Ovary (tissue), 9 donors: ENCODE measurements around the gene LAYN. TPM values are rescaled to one million over a fixed set of nuclear protein-coding genes. Genes with fewer than 3 reads are reported as not detected.

Experiments
- DNase-seq, 5 donors: peaks; one replicate each; pipeline ENCODE4 v3.0.0-alpha.2; 2019 to 2020
- H3K27ac ChIP-seq, 2 donors: fragments of 200-600 bp; one replicate each; pipeline versions ENCODE4 v1.5.1 to v1.8.0; 2019 to 2022
- H3K27me3 ChIP-seq: fragments of 200-600 bp; one replicate; pipeline ENCODE4 v1.8.0; 2022
- H3K36me3 ChIP-seq: fragments of 200-600 bp; sonication (generic); one replicate; pipeline ENCODE4 v1.5.1; 2019
- H3K4me1 ChIP-seq: one replicate; pipeline ENCODE4 v1.8.1; 2013; ENCODE audit warnings: mild to moderate bottlenecking, moderate library complexity; ENCODE audit not compliant: insufficient read depth
- H3K4me3 ChIP-seq: fragments of 200-600 bp; sonication (generic); one replicate; pipeline ENCODE4 v1.5.1; 2017
- H3K9me3 ChIP-seq, 2 donors: fragments of 200-600 bp in 1 of 2; sonication (generic) in 1 of 2; one replicate each; pipeline versions ENCODE4 v1.5.1 to v1.8.1; 2013 to 2019; ENCODE audit warnings: mild to moderate bottlenecking in 1 of 2, moderate library complexity in 1 of 2
- EP300 ChIP-seq: sonication (generic); formaldehyde crosslinking; IDR thresholded peaks from one replicate; pipeline ENCODE4 v1.6.1; 2017; ENCODE audit warnings: antibody characterized with exemption
- POLR2A ChIP-seq: fragments of 450-650 bp; IDR thresholded peaks from one replicate; pipeline ENCODE4 v1.6.1; 2017; ENCODE audit warnings: antibody characterized with exemption, mild to moderate bottlenecking, moderate library complexity
- WGBS, 3 donors: extraction: QIAGEN DNeasy Blood & Tissue Kit in 1 of 3; methylation state at CpG; one replicate each; pipeline versions ENCODE4 v1.1.5 to v1.1.7; 2013 to 2017; 5-methylcytosine and 5-hydroxymethylcytosine counted together
- intact Hi-C, 4 donors: fragments of 100-400 bp; cut with DNase I; formaldehyde crosslinking; loops; one replicate each; pipeline versions ENCODE4 v1.11.0 to v1.15.1; 2022 to 2023
- polyA plus RNA-seq, 2 donors: library from polyadenylated mRNA; stranded (reverse); fragments of 200-250 nt in 1 of 2; fragments of 350-450 nt in 1 of 2; fragmentation: Illumina TruSeq in 1 of 2; extraction: RNeasy Lipid Tissue Mini Kit (QIAGEN cat#74804) in 1 of 2; gene quantifications; one replicate each; pipeline ENCODE4 v1.2.3, GENCODE V29; 2013 to 2014
- total RNA-seq, 7 donors: library from RNA; depleted of rRNA in 2 of 7; stranded (reverse); fragments of >200 nt in 2 of 7; fragmentation: NEBNext Ultra II Directional in 3 of 7; extraction: Animal tissue kit (Norgen Biotek cat#: 25700) in 3 of 7; gene quantifications; one replicate each; pipeline versions ENCODE4 v1.1.0 to v1.2.4, GENCODE V29; 2016 to 2023
- TF ChIP-seq, protein P1 (sequence below), 3 donors: fragments of 450-650 bp in 2 of 3; fragments of 200-600 bp in 1 of 3; IDR thresholded peaks; one replicate each; pipeline versions ENCODE4 v1.5.1 to v1.8.0; 2016 to 2022; ENCODE audit warnings: antibody characterized with exemption in 3 of 3, mild to moderate bottlenecking in 1 of 3
- donor health status: DM: no; HTN: no; CAD: no; lungs with moderate emphysema.
- donor health status: DM: no; HTN: no; CAD: no.
- donor health status: Bipolar disorder and iron deficiency.
- donor health status: DM: yes; HTN: yes; CAD: no.
- donor health status: DM: no; HTN: no; CAD: no.
- donor health status: DM: yes; HTN: yes; CAD: no.

LAYN gene
- total and polyA plus RNA-seq, 9 donors = 17.8 to 45.7 (median 29.1) TPM

DNA sequence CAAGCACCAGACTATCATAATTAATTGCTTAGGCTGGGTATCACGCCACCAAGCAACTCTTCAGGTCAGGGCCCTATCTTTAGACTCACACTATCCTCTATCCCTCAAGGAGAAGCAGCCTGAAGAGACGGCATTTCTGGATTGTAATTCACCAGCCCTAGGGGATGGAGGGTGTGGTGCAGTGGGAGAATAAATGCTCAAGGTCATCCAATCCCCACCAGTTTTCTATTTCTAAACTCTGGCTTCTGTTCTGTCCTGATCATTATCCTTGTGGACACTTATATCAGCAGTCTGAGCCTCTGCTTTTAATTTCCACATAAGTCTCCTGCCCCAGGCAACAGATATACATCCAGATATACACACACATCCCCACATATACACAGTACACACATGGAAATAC is 48.6 kb downstream of the LAYN start:
- Histone ChIP-seq H3K36me3 (no peaks in the 10 kb centered on the region), H3K4me3 (no peak overlapping the region), H3K27ac (peak overlapping the region in 1 of 2 donors; percentile 46), H3K4me1 (peaks cover 3% of the 10 kb centered on the region), H3K9me3 (no peaks in the 10 kb centered on the region), H3K27me3 (no peaks in the 10 kb centered on the region)
- 50 to 60% (median 50%) methylated on average over 2 of the region's 2 CpGs for WGBS, 3 donors
- intact Hi-C loops = no loop called here
- TF ChIP-seq, protein P1, sequence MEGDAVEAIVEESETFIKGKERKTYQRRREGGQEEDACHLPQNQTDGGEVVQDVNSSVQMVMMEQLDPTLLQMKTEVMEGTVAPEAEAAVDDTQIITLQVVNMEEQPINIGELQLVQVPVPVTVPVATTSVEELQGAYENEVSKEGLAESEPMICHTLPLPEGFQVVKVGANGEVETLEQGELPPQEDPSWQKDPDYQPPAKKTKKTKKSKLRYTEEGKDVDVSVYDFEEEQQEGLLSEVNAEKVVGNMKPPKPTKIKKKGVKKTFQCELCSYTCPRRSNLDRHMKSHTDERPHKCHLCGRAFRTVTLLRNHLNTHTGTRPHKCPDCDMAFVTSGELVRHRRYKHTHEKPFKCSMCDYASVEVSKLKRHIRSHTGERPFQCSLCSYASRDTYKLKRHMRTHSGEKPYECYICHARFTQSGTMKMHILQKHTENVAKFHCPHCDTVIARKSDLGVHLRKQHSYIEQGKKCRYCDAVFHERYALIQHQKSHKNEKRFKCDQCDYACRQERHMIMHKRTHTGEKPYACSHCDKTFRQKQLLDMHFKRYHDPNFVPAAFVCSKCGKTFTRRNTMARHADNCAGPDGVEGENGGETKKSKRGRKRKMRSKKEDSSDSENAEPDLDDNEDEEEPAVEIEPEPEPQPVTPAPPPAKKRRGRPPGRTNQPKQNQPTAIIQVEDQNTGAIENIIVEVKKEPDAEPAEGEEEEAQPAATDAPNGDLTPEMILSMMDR (IDR thresholded peaks at IDR 0.05) = peak in 1 of 3 donors; percentile 23
- TF ChIP-seq POLR2A = no peak
- no peak for DNase-seq

DNA sequence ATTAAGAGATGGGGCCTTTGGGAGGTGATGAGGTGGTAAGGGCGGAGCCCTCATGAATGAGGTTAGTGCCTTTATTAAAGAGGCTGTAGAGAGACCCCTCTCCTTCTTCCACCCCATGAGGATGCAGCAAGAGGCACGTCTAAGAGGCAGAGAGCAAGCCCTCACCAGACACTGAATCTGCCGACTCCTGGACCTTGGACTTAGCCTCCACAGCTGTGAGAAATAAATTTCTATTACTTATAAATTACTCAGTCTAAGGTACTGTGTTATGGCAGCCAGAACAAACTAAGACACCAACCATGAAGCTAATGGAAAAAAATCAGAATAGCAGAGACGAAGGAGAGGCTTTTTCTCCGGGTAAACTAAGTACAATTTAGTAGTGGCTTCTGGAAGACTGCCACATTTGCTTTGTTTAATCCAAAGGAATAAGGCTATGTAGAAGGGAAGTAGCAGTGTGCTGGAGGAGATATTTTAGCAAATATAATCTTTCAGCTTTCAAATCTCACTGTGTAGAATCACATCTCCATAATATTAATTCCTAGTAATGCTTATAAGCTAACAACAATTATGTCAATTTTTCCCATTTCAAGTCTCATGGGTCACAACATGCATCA is 49.5 kb downstream of the LAYN start:
- H3K4me3 ChIP-seq = no peak overlapping the region
- no peaks in the 10 kb centered on the region for H3K36me3 ChIP-seq
- H3K27me3 ChIP-seq = no peaks in the 10 kb centered on the region
- H3K4me1 ChIP-seq = peaks cover 3% of the 10 kb centered on the region
- intact Hi-C loops = no loop called here
- 40 to 45% (median 41%) methylated on average over 5 of the region's 5 CpGs for WGBS, 3 donors
- no peak for DNase-seq
- peak overlapping the region in 1 of 2 donors; percentile 30 for H3K27ac ChIP-seq
- H3K9me3 ChIP-seq = no peaks in the 10 kb centered on the region
- TF ChIP-seq EP300 (no peak), POLR2A (no peak)
- TF ChIP-seq, protein P1 (IDR thresholded peaks at IDR 0.05) = no peak

DNA sequence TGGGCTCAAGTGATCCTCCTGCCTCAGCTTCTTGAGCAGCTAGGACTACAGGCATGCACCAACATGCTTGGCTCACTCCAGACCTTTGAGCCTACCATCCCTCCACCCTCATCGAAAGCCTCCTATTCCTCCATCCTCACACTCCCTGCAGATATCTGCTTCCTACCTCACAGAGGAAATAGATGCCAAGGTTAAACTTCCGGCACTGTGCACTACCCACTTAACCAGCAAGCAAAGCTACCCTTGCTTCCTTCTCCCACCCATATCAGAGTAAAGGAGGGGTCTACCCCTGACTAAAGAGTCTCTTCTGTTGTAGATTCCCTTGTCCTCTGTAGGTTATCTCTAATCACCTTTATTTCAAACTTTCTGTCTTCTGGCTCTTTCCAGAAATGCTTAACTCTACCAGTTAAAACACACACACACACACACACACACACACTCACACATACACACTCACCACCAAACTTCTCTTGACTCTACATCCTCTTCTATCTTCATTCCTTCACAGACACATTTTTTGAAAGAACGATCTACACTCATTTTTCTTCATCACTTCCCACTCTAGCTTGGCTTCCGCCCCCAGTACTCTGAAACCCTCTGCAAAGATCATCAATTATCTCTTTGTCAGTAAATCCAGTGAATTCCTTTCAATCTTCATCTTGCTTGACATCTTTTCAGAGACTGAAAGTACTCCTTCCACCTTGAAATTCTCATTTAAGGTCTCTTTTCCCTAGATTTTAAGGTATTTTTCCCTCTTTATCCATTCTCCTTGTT is 50.9 kb downstream of the LAYN start:
- Histone ChIP-seq H3K36me3 (no peaks in the 10 kb centered on the region), H3K27me3 (no peaks in the 10 kb centered on the region), H3K4me3 (no peak overlapping the region), H3K9me3 (no peaks in the 10 kb centered on the region), H3K4me1 (peaks cover 3% of the 10 kb centered on the region), H3K27ac (no peak overlapping the region)
- TF ChIP-seq POLR2A = no peak
- TF ChIP-seq, protein P1 (IDR thresholded peaks at IDR 0.05) = no peak
- TF ChIP-seq EP300 = no peak
- intact Hi-C loops = no loop called here
- WGBS, 3 donors = 75 to 80% (median 80%) methylated on average over 4 of the region's 4 CpGs
- DNase-seq = no peak

DNA sequence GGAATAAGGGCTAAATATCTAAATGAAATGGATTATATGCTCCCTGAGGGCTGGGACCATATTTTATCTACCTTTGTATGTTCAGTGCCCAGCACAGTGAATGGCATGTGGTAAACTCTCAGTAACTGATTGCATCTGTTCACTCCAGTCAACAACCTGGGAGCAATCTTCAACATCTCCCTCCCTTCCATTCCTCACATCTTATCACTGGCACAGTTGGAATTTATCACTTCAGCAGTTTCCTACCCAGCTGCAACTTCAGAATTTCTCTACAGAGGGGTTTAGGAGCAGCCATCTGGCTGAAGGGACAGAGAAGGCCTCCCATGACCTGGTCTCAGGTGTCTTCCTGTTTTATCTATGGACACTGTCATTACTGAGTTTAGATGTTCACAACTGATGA is 52.0 kb downstream of the LAYN start:
- no peak overlapping the region for H3K4me3 ChIP-seq
- H3K9me3 ChIP-seq = no peaks in the 10 kb centered on the region
- H3K4me1 ChIP-seq = peaks cover 3% of the 10 kb centered on the region
- TF ChIP-seq POLR2A (no peak), EP300 (no peak)
- TF ChIP-seq, protein P1 (IDR thresholded peaks at IDR 0.05) = no peak
- intact Hi-C loops = no loop called here
- no peak overlapping the region for H3K27ac ChIP-seq
- no peaks in the 10 kb centered on the region for H3K36me3 ChIP-seq
- H3K27me3 ChIP-seq = no peaks in the 10 kb centered on the region
- DNase-seq = no peak
